Fibroblast of upper back skin (primary cell): ENCODE data around the gene PAM.
"Not testable (repeated sequence)": the region's sequence is repeated elsewhere in the genome, so short reads cannot be mapped to it uniquely, and the experiment has no call there.

Source experiments
- DNase-seq: peaks from one replicate; pipeline ENCODE4 v3.0.0-alpha.2; 2013

Gene PAM

DNA sequence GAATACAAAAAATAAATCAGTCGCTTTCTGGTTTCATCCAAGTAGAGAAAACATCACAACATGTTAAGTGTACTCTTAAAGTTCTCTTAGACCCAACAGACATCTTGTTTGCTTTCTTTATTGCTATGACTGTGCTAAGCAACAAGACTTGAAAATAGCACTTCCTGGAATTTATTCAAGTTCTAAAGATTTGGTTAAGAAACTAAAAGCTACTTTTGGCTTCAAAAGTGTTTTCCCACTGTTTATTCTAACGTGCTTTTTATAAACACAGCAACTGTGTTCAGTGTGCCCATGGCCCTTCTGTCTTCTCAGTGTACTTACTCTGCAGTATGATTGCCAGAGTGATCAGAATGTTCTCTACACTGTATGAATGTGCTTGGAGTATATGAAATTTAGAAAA is 255.1 kb downstream of the PAM start:
- no peak for DNase-seq

GRCh38 chr5:103013933-103014552 is 258.9 kb downstream of the PAM start:
- no peak for DNase-seq

DNA sequence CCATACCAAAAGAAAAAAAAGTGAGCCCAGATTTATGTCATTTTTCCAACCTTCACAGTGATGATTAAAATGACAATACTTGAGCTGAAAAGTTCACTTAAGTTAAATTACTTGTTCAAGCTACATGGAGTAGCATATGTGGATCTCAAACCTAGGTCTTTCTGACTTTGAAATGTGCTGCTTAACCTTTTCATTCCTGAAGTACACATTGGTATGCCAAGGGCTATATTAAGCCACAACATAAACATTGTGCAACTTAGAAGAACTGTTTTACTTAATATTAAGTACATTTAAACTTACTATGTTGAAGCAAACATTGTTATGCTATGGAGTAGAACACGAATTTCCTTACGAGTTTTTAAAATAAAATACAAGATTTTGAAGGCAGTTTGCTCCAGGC is 259.9 kb downstream of the PAM start:
- DNase-seq: peak; percentile 49

GRCh38 chr5:103016167-103016566 is 261.1 kb downstream of the PAM start:
- DNase-seq: no peak

- DNase-seq: no peak
Observed at GRCh38 chr5:103019804-103020203, 264.7 kb downstream of the PAM start.

DNA sequence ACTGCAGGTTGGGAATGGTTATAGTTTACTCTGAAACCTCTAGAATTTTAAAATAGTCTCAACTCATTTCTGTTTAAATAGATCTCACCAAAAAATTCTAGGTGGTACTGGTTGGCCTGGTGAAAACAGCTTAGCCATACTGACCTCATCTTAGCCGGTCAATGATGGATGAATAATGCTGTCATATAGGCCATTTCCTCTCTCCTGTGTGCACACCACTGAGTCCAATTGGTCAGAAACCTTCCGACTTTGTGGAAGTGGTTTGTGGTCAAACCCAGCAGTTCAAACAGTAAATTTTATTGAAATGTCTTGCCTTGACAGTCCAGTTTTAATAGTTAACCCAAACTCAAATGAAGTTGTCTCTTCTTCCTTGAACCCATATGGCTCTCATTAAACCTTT is 266.2 kb downstream of the PAM start:
- peak; percentile 84 for DNase-seq

GRCh38 chr5:103027267-103027666 is 272.2 kb downstream of the PAM start:
- DNase-seq: no peak

- DNase-seq: no peak
Observed at GRCh38 chr5:103031607-103032006, 276.5 kb downstream of the PAM start.

DNA sequence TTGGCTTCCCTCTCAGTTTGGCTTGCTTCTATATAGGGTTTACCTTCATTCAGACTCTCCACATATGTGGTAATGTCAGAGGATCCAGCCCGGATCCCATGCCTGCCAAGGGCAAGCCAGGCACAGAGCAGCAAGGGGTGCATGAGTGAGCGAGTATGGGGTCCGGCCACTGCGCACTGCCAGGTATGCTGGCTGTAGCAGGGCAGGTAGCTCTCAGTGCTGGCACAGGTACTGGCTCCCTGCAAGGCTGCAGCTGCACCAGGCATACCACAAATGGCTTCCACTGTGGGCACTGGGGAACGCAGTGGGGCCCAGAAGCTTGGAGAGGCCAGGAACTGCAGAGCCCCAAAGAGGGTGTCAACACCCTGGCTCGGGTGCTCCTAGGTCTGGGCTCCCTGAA is 278.6 kb downstream of the PAM start:
- no peak for DNase-seq

- no peak for DNase-seq
Observed at GRCh38 chr5:103034662-103035392, 279.7 kb downstream of the PAM start.

DNA sequence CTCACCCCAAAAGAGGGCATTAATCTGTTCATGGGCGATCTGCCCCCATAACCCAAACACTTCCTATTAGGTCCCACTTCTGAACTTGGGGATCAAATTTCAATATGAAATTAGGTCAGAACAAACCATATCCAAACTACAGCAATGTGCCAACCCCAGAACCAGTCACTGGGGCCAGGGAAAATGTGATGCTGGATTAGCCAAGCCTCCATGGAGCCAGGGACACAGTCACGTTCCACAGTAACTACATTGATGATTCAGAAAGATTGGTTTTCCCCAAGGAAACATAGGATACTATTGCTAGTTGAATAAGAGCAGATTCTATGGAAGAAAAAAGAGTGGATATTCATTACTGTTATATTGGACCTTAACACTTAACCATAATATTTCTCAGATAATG is 280.6 kb downstream of the PAM start:
- no peak for DNase-seq

DNA sequence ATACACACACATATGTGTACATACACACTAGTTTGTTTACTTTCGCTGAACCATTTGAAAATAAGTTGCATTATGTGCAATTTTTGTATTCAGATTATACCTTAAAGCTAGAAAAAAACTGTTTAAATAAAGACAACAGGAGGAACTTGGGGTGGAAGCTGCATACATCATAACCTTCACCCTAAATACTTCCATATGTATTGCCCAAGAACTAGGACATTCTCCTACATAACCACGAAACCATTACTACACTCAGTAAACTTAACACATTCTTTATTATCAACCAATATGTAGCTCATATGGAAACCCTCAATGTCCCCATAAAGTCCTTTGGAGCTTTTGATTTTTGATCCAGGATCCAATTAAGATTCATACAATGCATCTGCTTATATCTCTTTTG is 281.5 kb downstream of the PAM start:
- DNase-seq: peak; percentile 31

- no peak for DNase-seq
Observed at GRCh38 chr5:103037673-103038455, 282.8 kb downstream of the PAM start.

DNA sequence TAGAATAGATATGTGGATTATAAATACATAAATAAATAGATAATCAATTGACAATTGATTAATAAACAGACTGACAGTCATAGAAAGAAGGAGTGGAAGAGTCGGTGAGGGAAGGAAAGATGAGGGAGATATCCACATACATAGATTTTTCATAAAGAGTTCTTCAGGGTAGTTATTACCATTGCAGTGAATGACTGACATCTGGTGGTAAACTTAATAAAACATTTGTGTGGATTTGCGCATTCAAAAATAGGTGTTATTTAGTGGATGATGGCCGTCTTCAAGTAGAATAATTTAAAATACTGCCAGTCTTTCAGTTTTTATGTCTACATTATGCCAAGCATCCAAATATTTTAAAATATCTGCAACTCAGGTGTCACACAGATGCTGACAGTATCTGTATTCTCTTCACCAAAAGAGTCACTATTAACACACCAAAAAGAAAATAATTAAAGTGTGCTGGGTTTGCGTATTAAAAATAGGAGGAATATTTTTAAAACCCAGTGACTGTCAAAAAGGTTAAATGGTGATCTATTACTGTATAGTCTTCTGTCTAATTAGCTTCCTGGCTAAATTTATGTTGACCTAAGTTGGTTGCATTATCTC is 286.1 kb downstream of the PAM start:
- peak; percentile 51 for DNase-seq

DNA sequence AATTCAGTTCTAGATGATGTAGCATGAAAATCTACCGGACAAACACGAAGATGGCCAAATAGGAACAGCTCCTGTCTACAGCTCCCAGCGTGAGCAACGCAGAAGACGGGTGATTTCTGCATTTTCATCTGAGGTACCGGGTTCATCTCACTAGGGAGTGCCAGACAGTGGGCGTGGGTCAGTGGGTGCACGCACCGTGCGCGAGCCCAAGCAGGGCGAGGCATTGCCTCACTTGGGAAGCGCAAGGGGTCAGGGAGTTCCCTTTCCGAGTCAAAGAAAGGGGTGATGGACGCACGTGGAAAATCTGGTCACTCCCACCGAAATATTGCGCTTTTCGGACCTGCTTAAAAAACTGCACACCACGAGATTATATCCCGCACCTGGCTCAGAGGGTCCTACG is 291.6 kb downstream of the PAM start:
- not testable (repeated sequence) for DNase-seq

DNA sequence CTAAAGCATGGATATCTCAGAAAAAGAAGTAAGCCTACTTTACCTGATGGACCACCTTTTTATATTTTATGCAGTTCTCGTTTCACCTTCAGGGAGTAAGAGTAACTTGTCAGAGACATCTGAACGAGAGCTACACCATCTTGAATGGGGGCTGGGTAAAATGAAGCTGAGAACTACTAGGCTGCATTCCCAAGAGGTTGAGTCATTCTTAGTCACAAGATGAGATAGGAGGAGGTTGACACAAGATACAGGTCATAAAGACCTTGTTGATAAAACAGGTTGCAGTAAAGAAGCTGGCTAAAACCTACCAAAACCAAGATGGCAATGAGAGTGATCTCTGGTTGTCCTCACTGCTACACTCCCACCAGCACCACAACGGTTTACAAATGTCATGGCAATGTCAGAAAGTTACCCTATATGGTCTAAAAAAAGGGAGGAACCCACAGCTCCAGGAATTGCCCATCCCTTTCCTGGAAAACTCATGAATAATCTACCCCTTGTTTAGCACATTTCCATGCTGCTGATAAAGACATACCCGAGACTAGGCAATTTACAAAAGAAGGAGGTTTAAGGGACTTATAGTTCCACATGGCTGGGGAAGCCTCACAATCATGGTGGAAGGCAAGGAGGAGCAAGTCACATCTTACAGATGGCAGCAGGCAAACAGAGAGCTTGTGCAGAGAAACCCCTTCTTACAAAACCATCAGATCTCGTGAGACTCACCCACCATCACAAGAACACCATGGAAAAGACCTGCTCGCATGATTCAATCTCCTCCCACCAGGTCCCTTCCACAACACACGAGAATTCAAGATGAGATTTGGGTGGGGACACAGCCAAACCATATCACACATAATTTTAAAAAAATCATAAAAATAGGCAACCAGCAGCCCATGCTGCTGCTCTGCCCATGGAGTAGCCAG is 302.4 kb downstream of the PAM start:
- no peak for DNase-seq

GRCh38 chr5:103059525-103059924 is 304.4 kb downstream of the PAM start:
- no peak for DNase-seq

DNA sequence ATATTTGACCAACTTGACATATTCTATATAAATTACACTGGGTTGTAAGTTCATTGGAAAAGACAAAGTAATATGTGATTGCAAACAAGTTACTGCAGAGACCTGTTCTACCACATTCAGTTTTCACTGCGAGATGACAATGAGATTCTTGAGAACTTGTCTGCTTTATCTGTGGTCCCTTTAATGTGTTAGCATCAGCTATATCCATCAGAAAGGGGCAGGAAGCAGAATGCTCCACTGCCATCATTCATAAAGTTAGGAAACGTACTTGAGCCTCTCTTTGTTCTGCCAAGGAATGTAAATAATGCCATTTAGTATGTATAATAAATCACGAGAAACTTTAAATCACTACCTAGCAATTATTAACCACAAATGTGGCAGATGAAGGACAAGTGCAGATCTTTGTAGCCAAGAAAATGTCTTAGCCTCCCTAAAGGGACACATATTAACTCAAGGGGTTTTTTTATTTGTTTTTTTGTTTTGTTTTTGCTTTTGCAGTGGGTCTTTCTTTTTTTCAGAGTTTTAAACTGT is 305.4 kb downstream of the PAM start:
- DNase-seq: no peak

- DNase-seq: no peak
Observed at GRCh38 chr5:103066326-103066725, 311.2 kb downstream of the PAM start.

GRCh38 chr5:103073500-103073899 is 318.4 kb downstream of the PAM start:
- not testable (repeated sequence) for DNase-seq

GRCh38 chr5:103075442-103075841 is 320.3 kb downstream of the PAM start:
- no peak for DNase-seq
